Measurements from ENCODE around the gene PSMD5.

Gene PSMD5

GRCh38 chr9:120865176-120865575 lies 22.5 kb upstream of the PSMD5 start:
- Histone ChIP-seq H3K4me3 (ENCODE audit: low read depth in 1 of 2, low read length in 1 of 2) (no peak overlapping the region), H3K9me3 (no peaks in the 10 kb centered on the region), H3K36me3 (peaks cover 54% of the 10 kb centered on the region), H3K27me3 (no peaks in the 10 kb centered on the region), H3K4me1 (ENCODE audit: control insufficient read depth in 1 of 2, insufficient read depth in 1 of 2, low read depth in 1 of 2, low read length in 1 of 2) (peaks cover 20 to 26% of the 10 kb centered on the region in 2 experiments), H3K27ac (no peak overlapping the region)
- TF ChIP-seq CTCF (IDR thresholded peaks at IDR 0.05): no peak

- Histone ChIP-seq H3K4me3 (ENCODE audit: low read depth in 1 of 2, low read length in 1 of 2) (no peak overlapping the region), H3K27me3 (no peaks in the 10 kb centered on the region), H3K27ac (no peak overlapping the region), H3K36me3 (peaks cover 59% of the 10 kb centered on the region), H3K4me1 (ENCODE audit: control insufficient read depth in 1 of 2, insufficient read depth in 1 of 2, low read depth in 1 of 2, low read length in 1 of 2) (peaks cover 16 to 21% of the 10 kb centered on the region in 2 experiments), H3K9me3 (no peaks in the 10 kb centered on the region)
- no peak for TF ChIP-seq CTCF (IDR thresholded peaks at IDR 0.05)
These were observed 22.0 kb upstream of the PSMD5 start for GRCh38 chr9:120864719-120865118.

GRCh38 chr9:120863833-120864232 lies 21.1 kb upstream of the PSMD5 start:
- peaks cover 9 to 13% of the 10 kb centered on the region in 2 experiments for H3K4me1 ChIP-seq (ENCODE audit: control insufficient read depth in 1 of 2, insufficient read depth in 1 of 2, low read depth in 1 of 2, low read length in 1 of 2)
- peaks cover 65% of the 10 kb centered on the region for H3K36me3 ChIP-seq
- TF ChIP-seq CTCF (IDR thresholded peaks at IDR 0.05): no peak
- no peak overlapping the region for H3K27ac ChIP-seq
- H3K27me3 ChIP-seq: no peaks in the 10 kb centered on the region
- H3K9me3 ChIP-seq: no peaks in the 10 kb centered on the region
- H3K4me3 ChIP-seq (ENCODE audit: low read depth in 1 of 2, low read length in 1 of 2): no peak overlapping the region

GRCh38 chr9:120862452-120862851 lies 19.7 kb upstream of the PSMD5 start:
- Histone ChIP-seq H3K36me3 (peaks cover 79% of the 10 kb centered on the region), H3K27me3 (no peaks in the 10 kb centered on the region), H3K27ac (no peak overlapping the region), H3K4me1 (ENCODE audit: control insufficient read depth in 1 of 2, insufficient read depth in 1 of 2, low read depth in 1 of 2, low read length in 1 of 2) (peaks cover 0 to 2% of the 10 kb centered on the region in 2 experiments), H3K9me3 (no peaks in the 10 kb centered on the region), H3K4me3 (ENCODE audit: low read depth in 1 of 2, low read length in 1 of 2) (no peak overlapping the region)
- TF ChIP-seq CTCF (IDR thresholded peaks at IDR 0.05): no peak

DNA sequence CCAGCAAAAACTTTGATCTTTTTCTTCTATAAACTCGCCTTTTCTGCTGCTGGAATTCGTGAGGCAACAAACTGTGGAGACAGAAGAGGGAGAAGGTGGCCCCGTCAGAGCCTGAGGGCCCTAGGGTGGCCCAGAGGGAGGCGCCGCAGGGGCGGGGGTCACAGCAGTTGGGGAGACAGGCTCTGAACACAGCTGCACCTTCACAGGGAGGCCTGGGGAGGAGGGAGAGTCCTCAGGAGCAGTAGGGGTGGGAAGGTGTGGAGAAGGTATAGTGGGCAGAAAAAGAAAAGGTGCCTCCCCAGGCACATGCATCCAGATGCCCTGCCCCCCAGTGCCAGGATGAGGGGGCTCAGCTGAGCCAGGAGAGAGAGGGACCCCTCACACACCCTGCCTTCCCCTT lies 19.2 kb upstream of the PSMD5 start:
- no peaks in the 10 kb centered on the region for H3K4me1 ChIP-seq (ENCODE audit: control insufficient read depth in 1 of 2, insufficient read depth in 1 of 2, low read depth in 1 of 2, low read length in 1 of 2)
- no peaks in the 10 kb centered on the region for H3K9me3 ChIP-seq
- no peaks in the 10 kb centered on the region for H3K27me3 ChIP-seq
- no peak overlapping the region for H3K4me3 ChIP-seq (ENCODE audit: low read depth in 1 of 2, low read length in 1 of 2)
- peaks cover 84% of the 10 kb centered on the region for H3K36me3 ChIP-seq
- H3K27ac ChIP-seq: no peak overlapping the region
- no peak for TF ChIP-seq CTCF (IDR thresholded peaks at IDR 0.05)

- no peak overlapping the region for H3K27ac ChIP-seq
- no peaks in the 10 kb centered on the region for H3K4me1 ChIP-seq (ENCODE audit: control insufficient read depth in 1 of 2, insufficient read depth in 1 of 2, low read depth in 1 of 2, low read length in 1 of 2)
- TF ChIP-seq CTCF (IDR thresholded peaks at IDR 0.05): no peak
- H3K4me3 ChIP-seq (ENCODE audit: low read depth in 1 of 2, low read length in 1 of 2): no peak overlapping the region
- peaks cover 85% of the 10 kb centered on the region for H3K36me3 ChIP-seq
- H3K27me3 ChIP-seq: no peaks in the 10 kb centered on the region
- H3K9me3 ChIP-seq: no peaks in the 10 kb centered on the region
These were observed 17.4 kb upstream of the PSMD5 start for GRCh38 chr9:120860083-120860482.
